Measurements from ENCODE around the gene MSI2.

The MSI2 gene

DNA sequence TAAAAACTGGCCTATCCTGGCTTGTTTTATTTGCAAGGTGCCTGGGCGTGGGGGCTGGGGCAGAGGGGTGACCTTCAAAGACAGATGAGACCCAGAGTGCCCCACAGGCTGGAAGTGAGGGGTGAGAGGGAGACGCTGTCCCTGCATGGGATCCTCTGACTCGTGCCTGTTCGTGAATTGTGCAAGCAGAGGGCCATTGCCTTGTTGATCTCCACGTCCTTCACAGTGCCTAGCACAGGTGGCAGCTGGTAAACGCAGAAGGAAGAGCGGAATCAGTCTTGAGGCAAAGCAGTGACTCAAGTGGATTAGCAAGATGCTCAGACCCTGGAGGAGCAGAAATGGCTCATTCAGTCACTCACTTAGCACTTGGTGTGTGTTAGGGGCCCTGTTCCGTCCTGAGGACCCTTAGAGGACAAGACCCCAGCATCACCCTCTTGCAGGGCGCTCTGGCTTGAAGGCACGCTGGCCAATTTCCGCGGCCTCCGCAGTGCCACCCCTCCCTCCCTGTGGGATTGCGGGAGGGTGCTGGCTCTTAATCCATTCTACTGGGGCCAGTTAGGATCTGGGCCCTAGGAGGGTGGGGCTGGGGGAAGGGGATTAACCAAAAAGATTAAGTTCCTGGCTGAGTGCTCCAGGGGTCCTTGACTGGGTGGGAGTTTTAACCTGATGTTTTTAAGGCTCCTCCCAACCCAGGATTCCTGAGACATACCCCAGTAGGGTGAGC is 337.6 kb downstream of the MSI2 start:
- no peak for DNase-seq

DNA sequence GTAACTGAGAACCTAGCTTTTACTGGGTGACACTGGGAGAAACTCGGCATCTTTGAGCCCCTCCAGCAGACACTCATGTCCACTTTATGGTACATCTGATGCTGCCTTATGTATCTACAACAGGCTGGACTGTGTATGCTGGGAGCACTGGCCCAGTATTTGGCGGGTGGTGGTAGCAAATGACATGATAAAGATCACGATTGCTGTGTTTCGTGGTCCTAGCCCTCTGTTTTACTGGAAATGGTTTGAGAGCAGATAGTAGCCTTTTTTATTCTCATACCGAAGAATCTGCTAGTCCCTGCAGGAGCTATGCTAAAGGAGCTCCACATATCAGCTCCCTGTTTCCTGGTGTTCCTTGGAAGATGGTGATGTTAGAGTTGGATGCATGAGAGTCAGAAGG is 338.4 kb downstream of the MSI2 start:
- DNase-seq: no peak

DNA sequence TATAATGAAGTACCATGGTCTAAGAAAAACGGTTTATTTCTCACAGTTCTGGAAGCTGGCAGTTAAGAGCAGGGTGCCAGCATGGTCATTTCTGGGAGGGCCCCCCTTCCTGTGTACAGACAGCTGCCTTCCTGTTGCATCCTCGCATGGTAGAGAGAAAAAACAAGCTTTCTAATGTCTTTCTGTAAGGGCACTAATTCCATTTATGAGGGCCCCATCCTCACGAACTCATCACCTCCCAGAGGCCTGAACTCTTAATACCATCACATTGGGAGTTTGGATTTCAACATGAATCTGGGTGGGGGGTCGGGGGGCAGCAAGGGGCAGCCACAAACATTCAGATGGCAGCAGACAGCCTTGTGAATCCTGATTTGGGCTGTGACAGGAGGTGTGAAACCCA is 339.1 kb downstream of the MSI2 start:
- DNase-seq: no peak

DNA sequence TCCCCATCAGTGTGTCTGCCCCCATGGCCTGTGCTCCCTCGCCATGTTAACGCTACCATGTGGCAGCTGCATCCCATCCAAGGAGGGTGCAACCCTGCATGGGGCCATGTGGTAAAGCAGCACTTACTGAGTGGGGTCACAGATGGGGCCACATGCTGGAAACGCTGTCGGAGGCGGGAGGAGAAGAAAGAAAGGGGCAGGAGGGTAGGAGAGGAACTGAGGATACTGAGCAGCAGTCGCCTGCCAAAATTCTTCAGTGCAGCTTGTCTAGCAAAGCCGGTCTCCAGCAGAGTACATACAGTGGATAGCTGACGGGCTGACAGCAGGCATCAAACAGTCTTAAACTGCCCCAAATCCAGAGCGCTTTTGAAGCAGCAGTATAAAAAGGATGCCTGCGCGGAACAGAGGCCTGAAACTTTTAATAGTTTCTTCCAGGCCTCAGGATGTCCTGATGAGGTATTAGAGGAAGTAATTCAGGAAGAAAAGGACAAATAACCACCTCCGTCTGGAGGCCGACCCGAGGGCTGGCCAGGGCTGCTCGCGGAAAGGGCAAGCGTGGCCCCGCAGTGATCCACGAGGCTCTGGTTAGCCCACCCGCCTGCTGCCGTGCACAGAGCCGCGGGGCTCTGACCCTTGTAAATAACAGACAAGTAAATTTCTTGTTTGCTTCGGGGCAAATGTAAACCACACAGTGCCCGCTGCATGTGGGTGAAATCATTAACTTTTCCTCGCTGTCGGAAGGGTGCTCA is 339.8 kb downstream of the MSI2 start:
- no peak for DNase-seq

DNA sequence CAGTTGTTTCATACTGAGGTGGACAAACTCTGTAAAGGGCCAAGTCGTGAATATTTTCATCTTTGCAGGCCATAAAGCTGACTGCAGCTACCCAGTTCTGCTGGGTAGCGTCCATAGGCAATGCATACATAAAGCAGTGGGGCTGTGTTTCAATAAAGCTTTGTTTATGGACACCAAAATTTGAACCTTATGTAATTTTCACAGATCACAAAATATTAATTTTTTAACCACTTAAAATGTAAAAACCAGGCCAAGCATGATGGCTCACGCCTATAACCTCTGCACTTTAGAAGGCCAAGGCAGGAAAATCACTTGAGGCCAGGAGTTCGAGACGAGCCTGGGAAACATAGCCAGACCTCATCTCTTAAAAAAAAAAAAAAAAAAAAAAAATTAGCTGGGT is 340.8 kb downstream of the MSI2 start:
- no peak for DNase-seq

DNA sequence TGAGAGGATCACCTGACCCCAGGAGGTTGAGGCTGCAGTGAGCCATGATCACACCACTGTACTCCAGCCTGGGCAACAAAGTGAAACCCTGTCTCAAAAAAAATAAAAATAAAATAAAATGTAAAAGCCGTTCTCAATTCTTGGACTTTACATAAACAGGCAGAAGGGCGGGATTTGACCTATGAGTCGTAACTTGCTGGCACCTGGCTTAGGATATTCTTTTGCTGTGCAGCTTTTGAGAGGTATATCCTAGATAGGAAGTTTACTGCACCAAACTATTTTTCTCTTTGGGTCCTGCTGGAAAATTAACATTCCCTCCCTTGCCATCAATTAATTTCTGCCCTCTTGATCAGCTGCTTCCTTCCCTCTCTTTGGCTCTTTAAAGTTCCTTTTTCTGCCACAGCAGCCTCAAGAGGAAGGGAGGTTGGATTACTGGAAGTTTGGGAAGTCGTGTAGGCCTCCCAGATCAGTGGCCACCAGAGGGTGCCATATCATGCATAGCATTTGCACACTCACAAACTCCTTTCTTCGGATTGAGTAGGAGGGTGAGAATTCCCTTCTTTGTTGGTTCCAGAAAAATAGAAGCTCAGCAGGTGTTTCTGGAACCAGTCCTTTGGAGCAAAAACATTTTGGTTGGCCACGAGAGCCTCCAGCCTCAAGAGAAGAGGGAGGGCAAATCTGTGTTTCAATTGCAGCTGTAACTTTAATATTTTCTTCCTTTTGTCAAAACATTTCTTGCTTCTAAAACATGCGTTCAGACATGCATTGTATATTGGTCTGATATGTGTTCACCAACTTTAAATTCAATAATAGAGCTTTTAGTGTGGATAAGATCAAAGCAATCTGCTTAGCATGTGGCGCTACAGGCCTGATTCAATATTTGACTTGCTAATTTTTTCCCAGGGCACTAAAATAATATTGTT is 341.5 kb downstream of the MSI2 start:
- DNase-seq: peak; percentile 13

DNA sequence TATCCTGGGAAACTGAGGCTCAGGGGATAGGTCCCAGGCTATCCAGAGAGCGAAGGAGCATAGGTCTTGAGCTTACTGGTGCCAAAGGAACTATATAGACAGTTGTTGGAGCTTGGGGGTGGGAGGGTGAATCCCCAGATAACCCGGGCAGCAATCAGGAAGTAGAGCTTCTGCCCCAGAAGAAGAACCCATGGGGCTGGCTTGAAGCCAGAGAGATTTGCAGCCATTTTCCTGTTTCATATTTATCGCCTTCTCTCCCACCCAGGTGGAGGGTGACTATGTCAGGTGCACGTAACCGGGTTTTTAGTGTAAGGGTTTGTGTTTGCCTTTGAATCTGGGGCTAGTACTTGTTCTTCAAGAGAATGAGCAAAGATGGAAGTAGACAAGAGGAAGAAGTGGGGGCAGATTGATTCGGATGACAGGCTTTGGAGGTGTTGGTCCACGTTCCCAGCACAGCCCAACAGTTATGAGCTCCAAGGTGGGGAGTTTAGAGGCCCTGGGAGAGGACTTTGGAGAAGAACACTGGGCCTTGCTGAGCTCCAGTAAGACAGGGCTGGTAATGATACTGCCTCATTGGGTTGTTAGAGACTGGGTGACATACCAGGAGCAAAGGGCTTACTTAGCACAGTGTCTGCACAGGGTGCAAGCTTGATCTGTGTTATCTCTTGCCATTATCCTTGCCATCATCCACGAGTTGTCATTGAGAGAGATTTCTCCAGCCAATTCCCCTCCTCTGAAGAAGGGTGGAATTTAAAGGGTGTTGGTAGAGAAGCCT is 343.1 kb downstream of the MSI2 start:
- DNase-seq: no peak

DNA sequence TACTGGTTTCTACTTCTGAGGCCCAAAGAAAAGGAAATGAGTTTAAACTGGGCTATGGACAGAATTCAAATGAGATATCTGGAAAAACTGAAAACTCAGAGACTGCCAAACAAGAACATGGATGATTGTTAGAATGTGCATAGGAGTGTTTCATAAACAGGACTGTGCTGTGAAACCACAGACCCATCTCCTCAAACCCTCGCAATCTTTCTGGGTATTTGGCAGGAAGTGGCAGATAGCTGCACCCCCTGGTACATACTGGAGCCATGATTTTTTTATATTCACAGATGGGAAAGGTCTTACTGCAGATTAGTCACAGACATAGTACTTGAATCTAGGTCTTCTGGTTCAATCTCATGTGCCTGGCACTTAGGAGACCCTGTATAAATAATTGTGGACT is 343.8 kb downstream of the MSI2 start:
- no peak for DNase-seq

DNA sequence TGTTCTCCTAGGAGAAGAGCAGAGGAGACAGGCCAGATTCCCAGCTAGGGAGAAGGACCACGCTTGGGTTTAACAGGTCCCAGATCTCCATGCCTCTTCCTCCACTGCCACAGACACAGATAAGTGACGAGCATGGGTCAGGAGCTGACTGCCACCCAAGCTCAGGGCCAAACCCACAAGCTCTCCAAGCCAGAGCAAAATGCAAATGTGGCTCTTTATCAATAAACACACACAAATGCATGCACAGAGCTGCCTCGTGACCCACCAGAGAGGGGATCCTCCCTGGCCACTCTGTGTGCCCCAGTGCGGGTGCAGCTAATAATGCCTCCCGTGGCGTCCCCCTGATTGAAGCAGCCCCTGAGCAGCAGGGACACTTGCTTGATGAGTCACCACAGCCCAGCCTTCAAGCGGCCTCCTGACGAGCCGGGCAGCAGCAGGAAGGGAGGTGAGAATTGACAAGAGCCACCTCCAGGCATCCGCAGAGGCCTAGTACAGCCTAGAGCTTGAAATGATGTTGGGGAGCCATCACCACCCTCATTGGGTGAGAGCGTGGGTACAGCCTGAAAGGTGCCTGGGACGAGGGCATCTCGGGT is 344.9 kb downstream of the MSI2 start:
- no peak for DNase-seq

DNA sequence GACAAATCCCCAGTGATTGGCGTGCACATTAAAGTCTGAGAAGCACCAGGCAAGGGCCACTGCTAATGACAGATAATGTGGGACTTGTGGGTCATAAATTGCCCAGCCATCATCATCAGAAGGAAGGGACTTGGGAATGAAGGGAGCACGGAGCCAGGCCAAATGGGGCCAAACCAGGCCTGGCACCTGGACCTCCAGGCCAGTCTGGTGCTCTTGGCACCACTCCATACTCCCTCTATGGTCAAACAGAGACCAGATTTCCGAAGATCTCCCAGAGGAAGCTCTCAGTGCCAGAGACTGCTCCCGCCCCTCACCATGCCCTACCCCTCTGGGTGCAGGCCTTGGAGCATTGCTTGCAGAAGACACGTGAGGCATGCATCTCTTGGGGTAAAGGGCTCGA is 346.6 kb downstream of the MSI2 start:
- DNase-seq: no peak

DNA sequence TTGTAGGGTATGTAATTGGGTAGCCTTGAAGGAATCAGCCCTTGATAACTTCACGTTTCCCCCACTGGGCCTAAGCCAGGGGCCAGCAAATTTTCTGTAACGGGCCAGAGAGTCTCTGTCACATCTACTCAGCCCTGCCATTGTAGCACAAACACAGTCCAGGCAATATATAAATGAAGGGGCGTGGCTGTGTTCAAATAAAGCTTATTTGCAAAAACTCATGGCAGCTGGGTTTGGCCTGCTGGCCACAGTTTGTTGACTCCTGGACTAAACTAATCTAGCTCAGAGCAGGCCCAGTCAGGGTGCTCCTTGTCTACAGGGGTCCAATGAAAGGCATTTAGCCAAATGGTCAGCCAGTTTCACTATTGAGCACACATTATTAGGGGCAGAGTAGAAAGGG is 347.2 kb downstream of the MSI2 start:
- DNase-seq: no peak

DNA sequence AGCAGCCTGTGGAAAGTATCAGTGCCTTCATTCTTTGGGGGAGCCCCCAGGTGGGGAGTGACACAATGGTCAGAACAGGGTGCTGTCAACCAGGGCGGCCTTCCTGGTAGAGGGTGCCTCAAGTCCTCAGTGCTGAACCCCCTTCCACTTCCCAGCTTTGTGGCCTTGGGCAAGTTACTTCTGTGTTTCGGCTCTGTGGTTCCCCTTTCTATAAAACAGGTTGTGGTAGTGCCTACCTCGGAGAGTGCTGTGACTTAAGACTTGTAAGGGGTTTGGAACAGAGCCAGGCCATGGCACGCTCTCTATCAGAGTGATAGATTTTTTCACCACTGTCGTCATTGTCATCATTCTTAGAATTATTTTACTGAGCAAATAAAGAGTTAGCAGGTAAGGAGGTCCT is 347.7 kb downstream of the MSI2 start:
- DNase-seq: no peak

DNA sequence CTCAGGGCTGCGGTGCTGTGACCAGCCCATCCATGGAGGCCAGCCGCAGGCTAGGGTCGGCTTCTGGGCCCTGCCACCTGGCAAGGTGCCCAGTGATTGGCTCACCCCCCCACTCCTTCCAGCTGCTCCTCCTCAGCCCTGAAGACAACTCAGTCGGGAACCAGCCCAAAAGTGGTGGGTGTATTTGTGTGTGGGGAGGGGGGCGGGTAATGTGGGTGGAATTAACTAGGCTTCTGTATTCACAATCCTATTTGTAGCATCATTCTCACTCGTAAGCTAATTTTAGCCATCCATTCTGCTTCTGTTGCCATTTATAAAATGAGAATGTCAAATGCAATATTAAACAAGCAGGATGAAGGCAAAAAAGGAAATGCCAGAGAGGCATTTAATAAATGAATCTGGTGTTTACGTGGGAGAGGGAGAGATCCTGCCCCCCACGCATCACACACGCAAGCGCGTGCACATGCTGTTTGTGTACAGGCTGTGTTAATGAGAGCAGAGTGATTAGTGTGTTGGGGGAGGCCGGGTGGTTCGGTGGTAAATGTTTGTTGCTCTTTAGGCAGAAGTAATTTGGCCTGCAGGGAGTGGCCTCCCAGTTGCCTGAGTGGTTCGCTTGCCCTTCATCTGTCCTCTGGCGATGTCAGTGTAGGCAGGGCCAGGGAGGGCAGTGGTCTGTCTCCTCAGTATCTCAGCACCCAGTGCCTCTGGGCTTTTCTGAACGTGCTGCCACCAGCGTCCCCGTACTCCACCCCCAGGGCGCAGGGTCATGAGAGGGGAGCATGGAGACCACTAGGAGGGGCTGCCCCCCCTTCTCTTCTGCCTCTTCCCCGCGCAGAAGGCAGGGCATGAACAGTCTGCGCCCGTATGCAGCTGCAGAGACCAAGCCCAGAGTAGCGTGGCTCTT is 348.7 kb downstream of the MSI2 start:
- no peak for DNase-seq

DNA sequence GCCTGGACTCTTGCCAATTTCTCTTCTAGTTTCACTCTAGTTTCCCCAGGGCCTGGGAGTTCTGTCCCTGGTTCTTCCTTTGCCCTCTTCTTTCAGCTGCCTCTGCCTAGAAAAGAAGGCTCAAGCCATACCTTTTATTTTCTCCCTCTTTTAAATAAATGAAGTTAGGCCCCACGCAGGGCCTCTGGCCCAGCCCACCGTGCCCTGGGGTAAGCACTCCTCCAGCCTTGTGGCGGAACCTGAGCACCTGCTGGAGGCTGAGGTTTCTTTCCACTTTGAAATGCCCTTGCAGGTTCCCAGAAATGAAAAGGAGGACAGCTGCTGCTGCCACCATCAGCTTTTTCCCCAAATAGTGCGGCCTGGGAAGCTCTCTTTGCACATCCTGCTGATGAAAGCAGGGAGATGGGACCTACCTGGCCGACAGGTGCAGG is 349.4 kb downstream of the MSI2 start:
- DNase-seq: no peak

DNA sequence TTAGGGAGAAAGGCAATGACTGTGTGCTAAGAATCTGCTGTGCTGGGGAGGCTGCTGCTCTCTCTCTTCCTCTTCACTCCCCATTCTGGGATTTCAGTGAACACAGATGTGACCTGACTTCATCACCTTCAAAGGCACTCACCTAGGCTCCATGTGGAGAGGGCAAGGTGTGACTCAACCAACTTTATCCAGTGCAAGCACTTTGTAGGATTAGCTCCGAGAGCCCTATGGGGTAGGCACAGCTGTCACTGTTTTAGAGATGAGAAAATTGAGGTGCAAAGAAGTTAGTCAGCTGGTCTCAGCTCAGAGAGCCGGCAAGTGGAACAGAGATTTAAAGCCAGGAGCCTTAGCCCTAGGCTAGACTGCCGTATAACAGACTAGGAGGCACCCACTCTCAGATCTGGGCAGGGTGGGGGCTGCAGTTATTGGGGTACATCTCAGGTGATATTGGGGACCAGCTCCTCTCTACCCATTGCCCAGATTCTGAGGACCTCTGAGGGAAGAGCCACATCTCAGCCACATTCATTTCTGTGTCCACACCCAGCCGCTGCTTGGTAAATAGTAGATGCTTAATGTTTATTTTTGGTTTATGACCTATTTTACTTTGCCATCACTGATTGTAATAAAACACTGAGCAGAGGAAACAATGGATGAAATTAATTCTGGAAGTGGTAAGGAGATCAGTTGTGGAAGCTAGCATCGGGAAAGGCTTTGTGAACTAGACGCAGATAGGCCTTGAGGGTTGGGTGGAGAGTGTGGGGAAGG is 350.0 kb downstream of the MSI2 start:
- DNase-seq: no peak

DNA sequence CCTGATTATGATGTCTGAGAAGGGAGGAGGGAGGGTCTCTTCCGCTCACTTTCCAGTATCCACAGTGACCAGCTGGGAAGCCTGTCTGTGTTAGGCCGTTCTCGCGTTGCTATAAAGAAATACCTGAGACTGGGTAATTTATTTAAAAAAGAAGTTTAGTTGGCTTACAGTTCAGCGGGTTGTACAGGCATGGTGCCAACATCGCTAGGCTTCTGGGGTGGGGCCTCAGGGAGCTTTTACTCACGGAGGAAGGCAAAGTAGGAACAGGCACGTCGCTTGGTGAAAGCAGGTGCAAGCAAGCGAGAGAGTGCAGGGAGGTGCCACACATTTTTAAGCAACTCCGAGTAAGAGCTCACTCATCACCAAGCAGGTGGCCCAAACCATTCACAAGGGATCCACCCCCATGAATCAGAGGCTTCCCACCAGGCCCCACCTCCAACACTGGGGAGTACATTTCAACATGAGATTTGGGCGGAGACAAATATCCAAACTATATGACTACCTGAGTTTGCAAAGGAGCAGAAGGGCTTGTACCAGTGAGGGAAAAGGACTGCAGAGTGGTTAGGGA is 351.3 kb downstream of the MSI2 start:
- no peak for DNase-seq

DNA sequence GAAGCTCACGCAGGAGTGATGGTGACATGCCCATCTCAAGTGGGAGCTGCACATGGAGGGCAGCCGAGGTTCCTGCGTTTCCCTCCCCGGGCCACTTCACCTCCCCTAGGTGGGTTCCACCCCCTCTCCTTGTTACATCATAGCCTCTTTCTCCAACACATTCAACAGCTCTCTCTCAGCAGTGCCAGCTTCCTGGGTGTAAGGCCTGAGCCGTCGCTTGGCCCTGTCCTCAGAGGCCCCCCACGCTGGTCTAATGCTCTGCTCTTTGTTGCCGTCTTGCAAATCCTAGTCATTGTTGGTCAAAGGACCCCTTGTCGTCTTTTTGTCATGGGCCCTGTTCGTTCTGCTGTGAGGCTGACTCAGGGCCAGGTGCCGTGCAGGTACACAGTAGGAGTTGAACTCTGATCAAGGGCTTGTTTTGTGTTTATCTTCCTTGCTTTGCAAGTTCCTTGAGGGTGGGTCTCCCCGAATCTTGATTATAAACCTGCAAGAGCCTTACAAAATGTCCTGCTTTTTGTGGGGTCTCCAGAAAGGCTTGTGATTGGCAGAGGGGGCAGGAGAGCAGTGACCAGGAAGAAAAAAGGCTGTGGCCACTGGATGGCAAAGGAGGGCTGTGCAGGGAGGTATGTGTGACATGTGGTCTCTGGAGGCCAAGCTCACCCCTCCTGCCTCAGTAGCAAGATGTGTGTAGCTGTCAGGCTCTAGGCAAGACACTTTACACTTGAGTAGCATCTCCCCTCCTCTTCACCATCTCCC is 352.2 kb downstream of the MSI2 start:
- no peak for DNase-seq

DNA sequence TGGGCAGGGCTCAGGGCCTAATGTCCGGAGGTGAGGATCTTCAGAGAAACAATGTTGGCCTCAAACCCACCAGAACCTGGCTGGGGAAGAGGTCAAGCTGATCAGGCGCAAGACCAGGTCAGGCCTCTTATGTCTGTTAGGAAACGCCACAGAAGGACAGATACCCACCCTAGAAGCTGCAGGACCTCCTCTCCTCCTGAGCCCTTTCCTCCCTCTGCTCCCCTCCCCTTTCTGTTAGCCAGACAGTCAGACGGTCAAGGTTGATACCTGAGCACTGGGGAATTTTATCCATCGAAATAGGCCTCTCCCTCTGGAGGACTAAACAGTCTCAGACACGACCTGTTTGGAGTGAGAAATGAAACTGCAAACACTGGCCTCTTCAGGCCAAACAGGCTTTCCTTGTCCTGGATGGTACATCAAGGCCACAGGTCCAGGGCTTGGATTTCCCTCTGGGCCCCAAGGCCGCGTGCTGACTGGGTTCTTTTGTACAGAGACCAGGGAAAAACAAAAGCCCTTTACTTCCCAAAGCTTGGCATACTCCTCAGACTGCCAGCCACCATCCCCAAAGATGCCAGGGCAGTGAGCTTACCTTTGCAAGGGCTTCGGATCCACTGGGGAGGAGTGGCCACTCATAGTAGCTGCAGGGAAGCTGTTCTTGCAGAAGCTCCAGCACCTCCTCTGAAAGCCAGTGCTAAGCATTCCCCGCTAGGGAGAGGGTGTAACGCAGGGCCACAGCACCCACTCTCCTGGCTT is 353.0 kb downstream of the MSI2 start:
- DNase-seq: no peak

DNA sequence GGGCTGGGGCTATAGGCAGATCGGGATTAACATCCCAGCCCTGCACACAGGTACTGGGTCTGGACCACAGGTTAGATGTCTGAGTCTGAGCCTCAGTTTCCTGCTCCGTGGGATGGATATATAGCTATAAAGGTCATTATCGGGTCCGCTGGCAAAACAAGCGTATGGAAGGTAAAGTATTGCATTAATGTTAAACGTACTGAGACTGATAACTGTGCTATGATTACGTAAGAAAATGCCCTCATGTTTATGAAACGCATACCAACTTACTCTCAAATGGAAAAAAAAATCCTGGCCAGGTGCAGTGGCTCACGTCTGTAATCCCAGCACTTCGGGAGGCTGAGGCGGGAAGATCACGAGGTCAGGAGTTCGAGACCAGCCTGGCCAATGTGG is 353.6 kb downstream of the MSI2 start:
- no peak for DNase-seq

Measured in GOT3 (cell line).